HS-5 (cell line): ENCODE data around the gene CNR1.

Experiments used
- DNase-seq: peaks from one replicate; pipeline ENCODE4 v3.0.0-alpha.2; 2012; ENCODE audit warnings: low read depth

Gene CNR1

DNA sequence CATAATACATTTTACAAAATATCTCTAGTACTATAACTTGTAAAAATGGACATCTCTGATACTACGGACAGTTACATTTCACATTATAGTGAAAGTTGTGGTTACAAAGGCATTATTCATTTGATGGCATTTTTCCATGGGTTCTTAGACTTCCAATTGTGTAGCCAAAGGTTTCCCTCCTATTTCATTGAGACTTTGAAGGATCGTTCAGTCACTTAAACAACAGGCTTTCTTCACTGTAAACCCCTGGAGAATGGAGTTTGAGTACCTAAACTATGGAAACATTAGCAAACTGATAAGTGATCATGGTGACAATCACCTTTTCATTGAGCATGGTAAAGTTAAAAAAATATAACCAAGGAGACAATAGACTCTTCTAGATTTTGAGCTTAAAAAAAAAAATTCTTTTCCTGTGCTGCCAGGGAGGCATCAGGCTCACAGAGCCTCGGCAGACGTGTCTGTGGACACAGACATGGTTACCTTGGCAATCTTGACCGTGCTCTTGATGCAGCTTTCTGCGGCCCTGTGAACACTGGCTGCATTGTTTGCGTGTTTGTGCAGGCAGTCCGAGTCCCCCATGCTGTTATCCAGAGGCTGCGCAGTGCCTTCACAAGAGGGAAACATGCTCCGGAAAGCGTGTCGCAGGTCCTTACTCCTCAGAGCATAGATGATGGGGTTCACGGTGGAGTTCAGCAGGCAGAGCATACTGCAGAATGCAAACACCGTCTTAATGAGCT lies 22.6 kb downstream of the CNR1 start:
- DNase-seq: no peak

DNA sequence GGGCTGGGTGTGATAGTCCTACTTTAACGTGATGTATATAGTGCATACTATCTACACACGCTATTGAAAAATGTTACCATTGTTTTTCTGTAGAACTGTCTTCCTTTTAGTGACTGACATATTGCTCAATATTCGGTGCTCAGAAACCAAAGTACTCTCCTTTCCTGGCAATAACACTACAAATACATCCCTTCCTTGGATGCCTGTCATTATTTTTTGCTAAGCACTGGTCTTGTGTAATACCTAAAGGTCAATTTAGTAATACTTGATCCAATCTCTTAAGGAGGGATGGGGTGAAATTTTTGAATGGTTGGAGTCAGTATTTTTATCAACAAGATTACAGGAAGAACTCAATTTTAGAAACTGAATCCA lies 23.9 kb downstream of the CNR1 start:
- no peak for DNase-seq

DNA sequence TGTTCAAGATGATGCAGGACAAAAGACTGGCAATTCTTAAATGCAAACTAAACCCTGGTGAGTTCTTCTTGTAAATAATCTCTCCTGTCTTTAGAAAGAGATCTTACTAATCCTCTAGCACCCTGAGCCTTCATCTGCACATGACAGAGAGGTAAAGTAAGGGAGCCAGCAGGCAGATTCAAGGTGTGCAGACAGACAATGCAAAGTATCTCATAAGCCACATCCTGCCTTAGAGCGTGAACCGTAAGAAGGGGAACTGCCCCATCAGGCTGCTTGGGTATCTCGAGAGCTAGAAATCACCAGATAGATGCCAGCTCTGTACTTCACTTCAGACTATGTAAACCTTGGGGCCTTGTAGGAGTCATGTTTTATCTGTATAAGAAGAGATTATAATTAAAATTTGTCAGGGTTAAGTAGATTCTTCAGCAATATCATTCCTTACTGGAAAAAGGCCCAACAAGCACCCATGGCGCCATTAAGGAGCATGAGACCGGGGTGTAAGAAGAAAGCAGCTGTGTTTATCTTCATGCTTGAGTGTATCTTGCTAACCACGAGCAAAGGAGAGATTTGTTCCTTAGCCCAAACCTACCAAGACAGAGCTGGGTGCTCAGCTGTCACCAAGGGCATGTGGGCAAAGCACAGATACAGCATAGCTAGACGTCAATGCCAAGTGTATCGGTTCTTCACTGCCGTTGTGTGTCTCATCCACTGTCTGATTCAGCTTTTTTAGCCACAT lies 24.4 kb downstream of the CNR1 start:
- no peak for DNase-seq

DNA sequence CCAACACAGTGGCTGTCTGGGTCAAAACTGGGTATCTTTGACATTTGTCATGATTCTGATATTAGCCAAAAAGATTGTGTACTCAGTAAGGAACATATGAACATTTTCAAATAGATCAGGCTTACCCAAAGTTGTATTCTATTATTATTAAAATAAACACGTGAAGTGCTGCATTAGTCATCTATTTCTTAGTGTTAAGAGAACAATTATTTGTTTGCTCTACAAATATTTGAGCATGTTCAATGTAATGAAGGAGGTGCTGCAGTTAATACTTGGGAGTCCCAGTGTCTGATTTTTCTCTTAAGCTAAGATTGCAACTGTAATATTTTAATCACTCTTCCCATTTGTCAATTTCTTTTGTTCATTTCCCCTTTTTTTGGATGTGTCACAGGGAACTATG lies 28.2 kb downstream of the CNR1 start:
- no peak for DNase-seq

DNA sequence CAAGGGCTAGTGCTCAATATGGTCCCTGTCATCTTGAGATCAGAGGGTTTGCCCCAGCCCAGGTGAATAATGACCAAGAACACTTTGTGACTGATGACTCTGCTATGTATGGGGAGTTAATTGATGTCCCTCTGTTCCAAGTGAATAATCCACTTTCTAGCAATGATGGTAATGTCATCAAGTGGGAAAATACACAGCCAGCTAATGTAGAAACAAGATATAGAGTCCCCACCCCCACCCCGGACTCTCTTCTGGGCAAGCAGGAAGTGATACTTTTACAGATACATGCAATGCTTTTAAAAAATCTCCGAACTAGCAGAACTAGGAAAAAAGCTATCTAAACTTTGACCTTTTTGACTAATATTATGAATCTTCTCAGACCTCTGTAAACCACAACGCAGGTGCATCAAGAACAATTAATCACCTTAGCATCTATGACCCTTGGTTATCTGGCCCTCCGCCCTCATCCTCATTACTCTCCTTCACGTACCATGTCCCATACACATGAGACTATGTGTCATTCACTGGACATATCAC lies 30.5 kb downstream of the CNR1 start:
- no peak for DNase-seq

DNA sequence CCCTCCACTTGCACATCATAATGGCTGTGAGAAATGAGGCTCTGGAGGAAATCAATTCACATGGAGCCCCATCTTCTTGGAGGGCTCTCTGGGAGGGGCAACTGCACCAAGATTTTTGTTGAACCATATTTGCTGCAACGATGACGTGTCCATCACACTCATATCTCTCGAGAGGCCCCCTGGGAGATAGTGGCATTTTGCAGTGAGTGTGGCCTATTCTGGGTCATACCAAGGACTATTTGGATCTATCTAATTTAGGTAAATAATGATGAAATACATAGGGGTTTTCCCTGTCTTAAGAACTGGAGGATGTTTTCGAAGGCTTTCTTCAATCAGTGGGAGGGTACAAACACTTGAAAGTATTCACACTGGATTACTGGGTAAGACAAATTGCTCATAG lies 31.6 kb downstream of the CNR1 start:
- no peak for DNase-seq

DNA sequence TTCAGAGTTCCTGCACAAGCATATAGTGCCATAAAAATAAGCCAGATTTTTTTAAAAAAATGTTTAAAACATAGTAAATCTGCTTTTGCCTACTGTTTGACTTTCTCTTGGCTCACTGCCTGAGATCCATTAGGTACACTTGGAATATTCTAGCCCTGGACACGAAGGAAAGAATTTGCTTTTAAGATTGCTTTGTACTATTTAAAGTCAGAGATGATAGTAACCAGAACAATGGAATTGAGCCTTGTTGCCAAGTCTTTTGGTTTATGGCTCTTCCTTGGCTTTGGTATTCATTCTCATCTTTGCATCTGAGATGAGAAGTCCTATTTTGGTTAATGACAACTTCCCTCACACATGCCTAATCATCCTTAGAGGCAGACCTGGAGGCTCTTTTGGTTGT lies 32.4 kb downstream of the CNR1 start:
- no peak for DNase-seq

DNA sequence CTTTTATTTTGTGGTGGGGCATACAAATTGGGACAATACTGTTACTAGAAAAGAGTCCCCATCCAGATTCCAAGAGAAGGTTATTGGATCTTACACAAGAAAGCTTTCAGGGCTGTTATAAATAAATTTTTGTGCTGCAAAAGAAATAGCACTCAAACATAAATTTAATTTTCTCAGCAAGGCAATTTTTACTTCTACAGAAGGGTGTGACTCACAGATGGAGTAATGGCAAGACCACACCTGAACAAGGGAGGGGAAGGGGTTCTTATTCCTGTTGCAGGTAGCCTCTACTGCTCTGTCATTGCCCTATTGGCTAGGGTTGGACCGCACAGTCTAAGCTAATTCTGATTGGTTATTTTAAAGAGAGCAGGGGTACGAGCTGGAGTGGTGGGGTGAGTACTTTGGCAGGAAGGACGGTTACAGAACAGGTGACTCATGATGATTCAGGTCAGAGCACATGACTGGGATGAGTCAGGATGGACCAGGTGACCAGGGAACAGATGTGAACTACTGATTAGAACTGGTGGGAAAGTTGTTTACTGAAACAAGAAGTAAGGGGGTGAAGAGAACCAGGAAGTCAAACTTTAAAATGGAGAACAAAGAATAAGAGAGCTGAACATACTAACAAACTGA lies 41.1 kb downstream of the CNR1 start:
- peak; percentile 11 for DNase-seq

DNA sequence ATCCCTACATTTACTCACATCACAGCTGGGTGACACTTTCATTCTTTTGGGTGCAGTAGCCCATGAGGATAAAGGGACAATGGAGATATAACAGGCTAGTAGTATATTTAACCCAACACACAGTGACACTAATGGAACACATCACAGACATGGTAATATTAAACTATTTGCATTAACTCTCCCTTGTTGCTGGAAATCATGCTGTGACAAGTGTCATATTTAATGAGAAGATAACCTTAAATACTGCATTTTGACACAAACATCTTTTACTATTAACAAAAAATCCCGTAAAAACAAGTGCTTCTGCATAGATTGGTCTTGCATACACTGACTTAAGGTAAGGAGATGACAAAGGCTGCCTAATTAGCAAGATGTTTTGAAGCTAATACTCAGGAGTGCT lies 45.5 kb downstream of the CNR1 start:
- DNase-seq: no peak

DNA sequence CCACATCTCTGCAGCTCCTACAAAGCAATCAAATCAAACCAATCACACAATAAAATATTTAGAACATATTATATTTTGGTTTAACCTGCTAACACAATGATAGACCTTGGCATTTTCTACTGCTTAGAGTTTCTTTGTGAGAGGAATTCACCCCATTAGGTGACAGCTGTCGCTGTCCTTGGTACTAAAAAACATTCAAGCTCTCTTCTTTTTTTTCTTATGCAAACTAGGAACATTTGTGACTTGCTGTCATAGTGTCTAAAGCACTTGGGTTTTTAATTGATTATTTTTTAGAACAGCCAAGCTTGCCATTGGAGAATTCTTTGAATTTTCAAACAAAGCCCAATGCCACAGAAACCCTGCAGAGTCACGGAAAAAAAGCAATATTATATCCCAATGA lies 46.4 kb downstream of the CNR1 start:
- no peak for DNase-seq

DNA sequence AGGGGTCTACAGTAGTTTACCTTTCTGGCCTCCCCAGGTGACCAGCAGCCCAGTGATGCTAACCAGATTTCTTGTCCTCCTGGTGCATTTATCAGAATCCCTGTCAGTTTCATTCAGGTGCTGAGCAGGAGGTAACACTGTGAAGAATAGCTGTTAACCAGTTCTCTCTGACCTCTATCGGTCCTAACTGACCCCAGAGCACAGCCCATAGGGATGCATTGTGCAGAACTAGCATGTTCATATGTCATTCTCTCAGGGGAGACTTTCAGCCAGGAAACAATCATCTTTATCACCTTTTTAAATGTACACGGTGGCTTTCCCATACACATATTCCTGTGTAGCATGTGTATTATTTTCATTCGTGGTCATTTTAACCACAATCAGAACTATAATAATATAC lies 49.9 kb downstream of the CNR1 start:
- no peak for DNase-seq

DNA sequence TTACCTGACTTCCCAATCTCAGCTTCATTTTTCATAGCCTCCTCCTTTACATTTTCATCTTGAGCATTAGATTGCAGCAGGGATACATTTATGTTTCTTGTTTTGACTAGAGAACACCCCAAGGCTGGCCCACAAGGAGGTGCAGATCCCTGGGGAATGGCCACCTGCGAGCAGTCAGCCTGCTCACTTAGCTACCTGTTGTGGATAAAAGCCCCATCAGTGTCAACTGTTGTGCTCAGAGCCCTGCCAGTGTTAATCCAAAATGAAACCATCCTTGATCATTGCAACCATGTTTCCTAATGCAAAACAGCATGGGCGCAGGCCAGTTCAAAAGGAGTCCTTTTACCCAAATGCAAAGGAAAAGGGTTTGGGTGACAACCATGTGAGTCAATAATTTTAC lies 50.8 kb downstream of the CNR1 start:
- DNase-seq: no peak

DNA sequence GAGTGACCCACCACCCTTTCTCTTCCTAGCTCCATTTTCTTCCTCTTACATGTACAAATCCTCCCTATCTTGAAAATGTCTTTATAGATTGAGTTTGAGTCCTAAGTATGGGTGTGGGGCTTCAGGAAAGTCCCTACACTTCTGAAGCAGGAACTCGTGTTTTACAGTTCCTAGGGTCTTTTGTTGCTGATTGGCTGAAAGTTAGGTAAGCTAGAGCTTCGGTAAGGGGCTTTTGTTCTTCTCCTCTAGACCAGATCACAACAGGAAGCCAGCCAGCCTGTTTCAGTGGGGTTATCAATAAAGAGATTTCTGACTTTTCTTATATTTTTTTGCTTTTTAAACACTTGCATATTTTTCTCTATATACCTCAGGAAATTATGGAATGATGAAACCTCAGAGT lies 51.3 kb downstream of the CNR1 start:
- DNase-seq: no peak

DNA sequence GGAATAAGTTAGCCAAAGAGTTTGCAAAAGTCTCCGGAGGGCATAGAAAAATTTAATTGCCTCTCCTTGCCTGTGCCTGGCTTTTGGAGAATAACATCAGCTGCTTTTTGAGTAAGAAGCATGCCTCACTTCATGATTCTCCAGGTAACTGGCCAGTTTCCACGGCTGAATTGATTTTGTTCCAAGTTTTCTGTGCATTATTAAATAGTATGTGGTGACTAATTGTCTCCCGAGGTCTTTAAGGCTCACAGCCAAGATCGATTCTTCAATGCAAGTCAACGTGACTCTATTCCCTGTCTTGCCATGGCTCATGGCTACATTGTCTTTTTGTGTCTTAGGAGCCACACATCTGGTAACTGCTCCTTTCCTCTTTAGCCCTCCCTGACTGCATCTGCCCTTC lies 54.2 kb downstream of the CNR1 start:
- no peak for DNase-seq

DNA sequence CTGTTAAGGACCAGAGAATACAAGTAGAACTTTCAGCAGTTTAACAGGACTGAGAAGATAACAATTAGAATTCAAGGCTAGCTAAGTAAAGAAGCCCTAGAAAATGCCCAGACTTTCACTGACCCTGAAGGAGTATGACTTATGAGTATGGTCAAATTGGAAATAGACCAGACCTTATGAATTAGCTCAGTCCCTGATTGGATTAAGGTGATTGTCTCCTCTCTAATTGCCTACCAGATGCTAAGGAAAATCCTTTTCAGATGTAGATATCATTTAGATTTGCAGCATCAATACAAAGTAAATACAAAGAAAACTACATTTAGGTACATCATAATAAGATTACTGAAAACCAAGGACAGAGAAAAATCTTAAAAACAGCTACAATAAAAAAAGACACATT lies 58.9 kb downstream of the CNR1 start:
- no peak for DNase-seq

DNA sequence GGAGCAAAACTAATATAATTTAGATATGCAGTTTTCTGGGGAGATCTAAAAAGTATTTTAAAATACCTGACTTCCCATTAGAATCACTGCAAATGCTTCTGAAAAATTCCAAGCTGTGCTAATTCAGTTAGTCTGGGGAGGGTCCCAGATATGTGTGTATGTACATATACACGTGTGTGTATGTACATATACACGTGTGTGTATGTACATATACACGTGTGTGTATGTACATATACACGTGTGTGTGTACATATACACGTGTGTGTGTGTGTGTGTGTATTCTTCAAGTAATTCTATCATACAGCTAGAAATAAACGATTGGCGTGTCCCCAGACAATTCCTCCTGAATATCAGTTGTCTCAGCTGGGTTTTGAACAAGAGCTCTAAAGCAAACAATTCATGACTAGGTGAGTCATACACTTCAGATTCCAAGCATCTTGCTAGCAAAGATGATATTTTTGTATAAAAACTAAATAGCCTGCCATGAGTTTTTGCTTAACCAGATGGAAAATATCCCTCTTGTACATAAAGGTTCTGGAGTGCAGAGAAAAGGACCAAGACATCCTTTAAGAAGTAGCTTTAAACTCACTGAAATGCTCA lies 60.3 kb downstream of the CNR1 start:
- no peak for DNase-seq
